Astrocyte (in vitro differentiated cells and primary cell): ENCODE results near the gene ZBTB45.

ENCODE experiments used
- CTCF ChIP-seq: IDR thresholded peaks from 2 replicates; pipeline ENCODE4 v1.5.1; 2011; ENCODE audit warnings: low read depth, mild to moderate bottlenecking, inconsistent platforms, low read length, moderate library complexity; ENCODE audit not compliant: insufficient read depth
- EZH2 ChIP-seq: IDR thresholded peaks from 2 replicates; pipeline ENCODE4 v1.6.1; 2012; ENCODE audit warnings: mild to moderate bottlenecking, low read length, inconsistent platforms; ENCODE audit not compliant: insufficient read depth

- no peak for TF ChIP-seq CTCF
- no peak for TF ChIP-seq EZH2
Measured at GRCh38 chr19:58471736-58472135, 47.9 kb downstream of the ZBTB45 start.
